Raji (cell line): ENCODE results near the gene DMRTC2.

Source experiments
- POLR2A ChIP-seq: IDR thresholded peaks from 2 replicates; pipeline ENCODE4 v1.6.1; 2011; ENCODE audit warnings: low read depth, low read length, control low read depth; ENCODE audit not compliant: insufficient read depth

The DMRTC2 gene

DNA sequence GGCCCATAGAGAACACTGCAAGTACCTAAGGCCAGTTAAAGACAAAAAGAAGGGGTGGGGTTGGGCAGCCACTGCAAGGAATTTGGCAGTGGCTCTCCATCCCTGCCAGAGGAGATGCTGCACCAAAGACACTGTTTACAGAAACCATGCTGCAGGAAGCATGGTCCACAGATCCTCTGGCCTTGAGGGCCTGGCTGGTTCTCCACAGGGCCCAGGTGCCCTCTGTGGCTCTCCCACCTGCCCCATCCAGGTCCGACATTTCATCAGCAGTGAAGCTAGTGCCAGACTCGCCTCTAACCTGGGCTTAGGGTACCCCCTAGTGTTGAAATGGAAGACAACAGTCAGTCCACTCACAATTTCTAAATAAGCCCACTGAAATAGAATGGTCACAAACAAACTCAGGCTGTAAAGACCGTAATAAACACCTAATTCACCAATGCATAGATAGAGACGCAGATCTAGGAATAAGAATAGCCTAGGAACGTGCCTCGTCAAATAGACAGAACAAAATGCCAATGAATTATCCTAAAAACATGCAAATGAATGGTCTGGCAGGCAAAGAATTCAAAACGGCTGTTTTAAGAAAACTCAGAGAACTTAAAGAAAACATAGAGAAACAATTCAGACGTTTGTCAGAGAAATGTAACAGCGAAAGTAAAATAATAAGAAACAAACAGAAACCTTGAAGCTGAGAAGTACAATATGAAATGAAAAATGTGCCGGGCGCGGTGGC is 23.7 kb upstream of the DMRTC2 start:
- no peak for TF ChIP-seq POLR2A

DNA sequence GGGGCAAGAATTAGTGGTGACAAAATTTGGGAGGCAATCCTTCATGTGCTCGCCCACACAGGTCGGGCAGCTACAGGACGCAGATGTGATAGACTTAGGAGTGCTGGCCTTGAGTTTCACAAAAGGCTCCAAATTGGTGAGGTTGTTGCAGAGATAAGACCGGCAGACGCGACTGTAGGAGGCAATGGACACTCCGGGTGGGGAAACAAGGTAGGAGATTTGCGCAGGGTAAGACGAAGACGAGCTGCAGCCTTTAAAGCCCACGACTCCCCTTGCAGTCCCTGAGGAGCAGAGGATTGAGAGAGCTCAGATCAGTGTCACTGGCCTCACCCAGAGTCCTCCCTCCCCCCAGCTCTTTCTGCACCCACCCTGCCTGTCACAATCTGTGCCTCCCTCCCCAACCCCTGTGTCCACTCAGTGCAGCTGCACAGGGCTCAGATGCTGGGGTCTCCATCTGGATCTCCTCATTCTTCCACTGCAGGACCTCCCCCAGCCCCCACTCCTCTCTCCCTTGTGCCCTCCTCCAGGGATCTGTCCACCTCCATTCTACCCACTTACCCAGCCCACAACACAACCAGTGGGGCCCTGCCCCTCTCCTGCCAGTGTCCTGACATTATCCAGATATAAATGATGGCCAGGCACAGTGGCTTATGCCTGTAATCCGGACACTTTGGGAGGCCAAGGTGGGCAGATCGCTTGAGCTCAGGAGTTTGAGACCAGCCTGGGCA is 6.7 kb upstream of the DMRTC2 start:
- TF ChIP-seq POLR2A: no peak

DNA sequence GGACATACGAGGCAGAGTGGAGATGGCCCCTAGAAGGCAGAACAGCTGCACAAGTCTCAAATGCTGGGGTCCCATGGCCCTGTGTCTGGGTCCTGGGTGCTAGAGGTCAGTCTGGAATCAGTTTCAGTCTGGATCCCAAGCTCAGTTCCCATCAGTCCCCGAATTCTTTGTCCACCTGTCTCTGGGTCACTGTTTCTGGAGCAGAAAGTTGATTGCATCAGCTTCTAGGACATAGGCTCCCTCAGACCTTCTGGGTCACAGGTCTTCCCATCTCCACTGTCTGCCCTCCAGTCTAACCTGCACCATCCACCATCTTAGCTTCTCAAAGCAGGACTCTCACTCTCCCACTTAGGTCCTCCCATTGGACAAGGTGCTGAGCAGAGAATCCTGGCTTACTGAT is 5.6 kb upstream of the DMRTC2 start:
- no peak for TF ChIP-seq POLR2A

DNA sequence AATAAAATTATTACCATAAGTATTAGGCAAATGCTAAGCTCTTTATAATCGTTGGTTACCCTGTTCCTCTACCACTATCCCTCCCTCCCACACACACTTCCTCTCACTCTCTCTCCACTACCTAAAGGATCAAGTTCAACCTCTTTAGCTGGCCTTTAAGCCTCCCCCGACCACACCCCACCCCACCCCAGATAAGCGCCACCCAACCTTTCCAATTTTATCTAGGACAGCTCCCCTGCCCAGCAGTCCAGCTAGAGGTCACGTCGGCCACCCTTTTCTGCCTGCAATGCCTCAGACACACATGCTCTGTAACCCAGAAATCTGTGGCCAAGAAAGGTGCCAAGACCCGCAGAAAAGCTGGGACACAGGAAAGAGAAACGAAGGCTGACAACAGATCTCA is 1.5 kb upstream of the DMRTC2 start:
- TF ChIP-seq POLR2A: no peak

DNA sequence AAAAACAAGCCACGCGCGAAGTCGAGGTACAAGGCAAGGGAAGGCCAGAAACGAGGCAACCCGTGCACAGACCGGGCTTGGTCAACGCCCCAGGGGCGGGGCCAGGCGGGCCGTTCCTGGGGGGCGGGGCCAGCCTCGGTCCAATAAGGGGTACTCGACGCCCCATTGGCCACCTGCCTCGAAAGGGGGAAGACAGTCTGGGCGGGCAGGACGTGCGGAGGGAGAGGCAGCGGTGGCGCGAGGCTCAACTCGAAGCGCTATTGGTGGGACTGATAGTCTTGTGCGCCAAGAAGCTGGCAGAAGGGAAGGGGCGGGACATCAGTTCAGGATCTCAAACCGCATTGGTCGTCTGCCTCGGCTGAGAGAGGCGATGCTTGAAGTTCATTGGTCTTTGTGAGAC is 241 bp upstream of the DMRTC2 start, which contains the start of gene LYPD4:
LYPD4 (minus strand) TSS at position 83 of the 400 bp plus-strand sequence. CDS start 5,398 bp downstream, outside the sequence.
- no peak for TF ChIP-seq POLR2A

DNA sequence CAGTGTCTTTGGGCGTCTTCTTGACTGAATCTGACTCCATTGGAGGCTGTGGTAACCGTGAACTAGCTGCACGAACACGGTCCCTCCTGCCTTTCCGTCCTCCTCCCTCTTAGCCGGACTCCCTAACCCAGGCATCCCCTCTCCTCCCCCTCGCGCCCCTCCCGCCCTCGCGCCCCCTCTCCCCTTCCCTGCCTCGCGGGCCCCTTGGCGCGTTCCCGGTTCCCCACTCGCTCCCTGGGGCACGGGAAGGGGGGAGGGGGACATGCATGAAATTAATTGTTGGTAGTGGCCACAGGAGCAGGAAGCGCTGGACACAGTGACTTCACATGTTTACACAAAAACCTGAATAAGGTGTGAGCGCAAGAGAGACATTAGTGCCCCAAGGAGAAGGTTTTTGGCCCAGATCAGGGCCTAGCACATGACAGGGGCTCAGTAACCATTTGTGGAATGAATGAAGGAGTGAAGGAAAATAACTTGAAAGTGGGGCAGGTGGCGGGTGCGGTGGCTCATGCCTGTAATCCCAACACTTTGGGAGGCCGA is 279 bp downstream of the DMRTC2 start:
- no peak for TF ChIP-seq POLR2A

DNA sequence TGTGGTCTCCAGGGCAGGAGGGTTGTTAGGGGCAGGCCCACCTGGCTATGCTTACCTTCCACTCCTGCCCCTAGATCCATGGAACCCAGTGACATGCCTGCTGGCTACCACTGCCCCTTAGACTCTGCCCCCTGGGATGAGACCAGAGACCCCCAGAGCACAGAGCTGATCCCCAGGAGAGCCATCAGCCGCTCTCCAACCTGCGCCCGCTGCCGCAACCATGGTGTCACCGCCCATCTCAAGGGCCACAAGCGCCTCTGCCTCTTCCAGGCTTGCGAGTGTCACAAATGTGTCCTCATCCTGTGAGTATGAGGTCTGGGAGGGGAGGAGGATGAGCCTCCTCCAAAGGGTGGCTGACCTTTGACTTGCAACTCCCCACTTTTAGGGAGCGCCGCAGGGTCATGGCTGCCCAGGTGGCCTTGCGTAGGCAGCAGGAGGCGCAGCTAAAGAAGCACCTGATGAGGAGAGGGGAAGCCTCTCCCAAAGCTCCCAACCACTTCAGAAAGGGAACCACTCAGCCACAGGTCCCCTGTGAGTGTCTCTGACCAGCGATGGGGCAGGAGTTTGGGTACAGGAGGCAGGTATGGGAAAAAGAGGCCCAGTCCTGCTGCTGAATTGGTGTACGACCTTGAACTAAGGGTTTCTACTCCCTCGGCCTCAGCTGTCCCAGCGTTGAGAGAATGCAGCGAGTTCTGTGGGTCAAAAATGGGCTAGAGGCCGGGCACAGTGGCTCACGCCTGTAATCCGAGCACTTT is 2.7 kb downstream of the DMRTC2 start:
- no peak for TF ChIP-seq POLR2A

DNA sequence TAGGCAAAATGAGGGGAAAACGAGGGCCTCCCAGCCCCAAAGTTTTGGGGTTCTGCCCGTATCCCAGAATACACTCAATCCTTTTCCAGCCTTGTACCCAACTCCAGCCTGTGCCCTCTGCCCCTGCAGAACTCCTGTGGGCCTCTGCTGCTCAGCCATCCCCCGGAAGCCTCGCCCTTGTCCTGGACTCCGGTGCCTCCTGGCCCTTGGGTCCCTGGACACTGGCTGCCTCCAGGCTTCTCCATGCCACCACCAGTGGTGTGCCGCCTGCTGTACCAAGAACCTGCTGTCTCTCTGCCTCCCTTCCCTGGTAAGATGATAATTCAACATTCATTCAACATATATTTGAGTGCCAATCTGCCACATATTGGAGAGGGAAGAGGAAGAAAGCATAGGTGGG is 3.8 kb downstream of the DMRTC2 start:
- TF ChIP-seq POLR2A: no peak

DNA sequence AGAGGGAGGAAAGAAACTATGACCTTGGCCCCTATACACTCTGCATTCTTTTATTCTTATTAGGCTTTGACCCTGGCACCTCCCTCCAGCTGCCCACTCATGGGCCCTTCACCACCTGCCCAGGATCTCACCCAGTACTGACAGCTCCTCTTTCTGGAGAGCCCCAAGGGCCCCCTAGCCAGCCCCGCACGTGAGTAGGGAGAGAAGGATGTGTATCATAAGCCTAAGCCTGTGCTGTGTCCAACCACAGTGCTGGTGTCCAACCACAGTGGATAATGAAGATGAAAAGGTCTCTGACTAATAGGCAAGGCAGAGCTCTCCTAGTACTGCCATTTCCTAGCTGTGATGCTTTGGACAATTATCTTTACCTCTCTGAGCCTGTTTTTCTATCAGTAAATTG is 4.2 kb downstream of the DMRTC2 start:
- TF ChIP-seq POLR2A: no peak

DNA sequence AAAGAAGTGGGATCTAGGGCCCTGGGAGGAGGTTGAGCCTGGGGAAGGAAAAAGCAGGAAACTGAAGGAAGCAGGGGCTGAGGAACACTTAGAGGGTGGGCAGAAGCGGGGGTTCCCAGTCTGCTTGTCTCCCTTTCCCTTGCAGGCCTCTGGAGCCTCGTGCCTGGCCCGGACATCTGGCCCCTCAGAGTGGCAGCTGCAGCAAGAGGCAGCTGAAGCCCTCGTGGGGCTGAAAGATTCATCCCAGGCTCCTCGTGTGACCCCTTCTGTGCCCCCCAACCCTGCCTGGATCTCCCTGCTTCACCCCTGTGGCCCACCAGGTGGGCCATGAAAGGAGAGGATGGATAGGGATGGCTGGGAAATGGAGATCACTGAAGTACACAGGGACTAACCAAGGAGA is 5.5 kb downstream of the DMRTC2 start:
- TF ChIP-seq POLR2A: no peak

DNA sequence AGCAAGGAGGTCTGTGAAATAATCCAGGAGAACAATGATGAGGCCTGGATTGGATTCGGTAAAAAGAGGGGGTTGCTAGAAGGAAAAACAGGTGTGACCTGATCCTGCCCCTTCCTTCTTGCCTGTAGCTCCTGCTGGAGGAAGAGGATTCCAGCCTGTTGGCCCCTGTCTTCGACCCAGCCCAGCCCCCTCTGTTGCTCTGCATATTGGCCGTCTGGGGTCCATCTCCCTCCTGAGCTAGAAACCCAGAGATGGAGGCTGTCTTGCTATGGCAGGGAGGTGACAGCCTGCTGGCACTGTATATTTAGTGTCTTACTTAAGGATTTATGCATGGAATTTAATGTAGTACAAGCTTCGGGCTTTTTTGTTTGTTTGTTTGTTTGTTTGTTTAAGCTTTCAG is 6.6 kb downstream of the DMRTC2 start:
- no peak for TF ChIP-seq POLR2A

DNA sequence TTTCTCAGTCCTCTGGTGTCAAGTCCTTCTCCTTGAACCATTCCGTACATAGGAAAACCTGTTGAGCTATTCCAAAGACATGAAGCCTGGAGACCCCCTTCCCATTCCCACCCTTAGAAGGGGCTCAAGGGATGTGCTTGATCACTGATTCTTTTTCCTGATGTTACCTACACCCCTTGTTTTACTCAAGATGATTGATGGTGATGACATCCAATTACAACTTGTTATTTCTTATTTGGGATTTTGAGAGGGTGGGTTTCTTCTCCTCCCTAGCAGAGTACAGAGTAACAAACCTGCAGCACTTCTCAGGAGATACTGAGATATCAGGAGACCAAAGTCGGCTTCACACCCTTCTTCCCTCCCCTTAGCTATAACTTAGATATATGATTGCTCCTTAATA is 8.5 kb downstream of the DMRTC2 start:
- TF ChIP-seq POLR2A: no peak

DNA sequence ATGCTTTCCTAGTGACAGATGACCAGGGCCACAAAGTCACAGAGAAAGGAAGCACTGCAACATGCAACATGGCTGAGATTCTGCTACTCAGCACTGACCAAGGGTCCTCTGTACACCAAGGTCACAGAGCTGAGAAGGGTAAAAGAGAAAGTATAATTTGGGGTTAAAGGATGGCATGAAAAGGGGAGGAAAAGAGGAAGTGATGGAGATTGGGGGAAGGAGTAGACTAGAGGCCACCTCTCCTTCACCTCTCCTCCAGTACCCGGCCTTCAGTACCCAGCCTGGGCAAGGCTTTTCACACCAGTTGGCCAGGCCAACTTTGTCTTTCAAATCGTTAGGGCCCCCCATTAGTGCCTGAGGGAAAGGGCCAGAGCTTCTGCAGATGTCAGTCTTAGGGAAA is 8.9 kb downstream of the DMRTC2 start:
- TF ChIP-seq POLR2A: no peak

DNA sequence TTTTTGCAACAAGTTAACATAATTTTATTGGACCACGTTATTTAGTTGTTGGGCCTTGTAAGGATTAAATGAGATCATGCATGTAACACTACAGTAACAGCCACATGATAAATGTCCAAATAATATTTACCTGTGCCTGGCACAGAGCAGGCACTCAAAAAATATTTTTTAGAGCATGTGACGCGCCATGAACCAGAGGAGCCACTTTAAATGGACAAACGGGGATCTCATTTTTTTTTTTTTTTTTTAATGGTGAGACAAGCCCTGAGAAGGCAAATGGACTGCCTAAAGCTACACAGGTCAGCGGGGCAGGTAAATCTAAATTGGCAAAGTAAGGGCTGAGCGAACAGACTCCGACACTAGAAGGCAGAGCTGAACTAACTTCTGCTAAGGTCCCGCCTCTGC is 14.4 kb downstream of the DMRTC2 start:
- peak; percentile 54; the same call in 1 of the 2 replicates for TF ChIP-seq POLR2A

DNA sequence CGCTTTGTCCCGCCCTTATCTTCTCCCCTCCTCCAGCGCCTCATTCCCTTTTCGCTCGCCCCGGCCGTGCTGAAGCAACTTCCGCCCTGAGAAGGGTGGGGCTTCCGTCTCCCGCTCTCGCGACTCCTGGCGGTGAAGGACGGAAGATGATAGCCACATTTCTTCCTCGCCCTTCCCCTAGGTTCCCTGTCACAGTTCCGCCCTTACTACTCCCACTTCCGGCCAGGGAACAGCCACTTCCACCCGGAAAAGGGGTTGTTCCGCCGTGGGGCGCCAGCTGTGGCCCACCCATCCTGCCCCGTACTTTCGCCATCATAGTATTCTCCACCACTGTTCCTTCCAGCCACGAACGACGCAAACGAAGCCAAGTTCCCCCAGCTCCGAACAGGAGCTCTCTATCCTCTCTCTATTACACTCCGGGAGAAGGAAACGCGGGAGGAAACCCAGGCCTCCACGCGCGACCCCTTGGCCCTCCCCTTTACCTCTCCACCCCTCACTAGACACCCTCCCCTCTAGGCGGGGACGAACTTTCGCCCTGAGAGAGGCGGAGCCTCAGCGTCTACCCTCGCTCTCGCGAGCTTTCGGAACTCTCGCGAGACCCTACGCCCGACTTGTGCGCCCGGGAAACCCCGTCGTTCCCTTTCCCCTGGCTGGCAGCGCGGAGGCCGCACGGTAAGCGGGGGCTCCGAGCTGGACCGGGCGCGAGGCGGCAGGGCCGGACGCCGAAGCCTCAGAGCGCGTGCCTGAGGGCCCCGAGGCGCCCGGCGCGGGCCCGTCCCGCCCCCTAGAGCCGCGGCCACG is 15.0 kb downstream of the DMRTC2 start, which contains the start of gene RPS19:
RPS19 (plus strand) TSS at position 638 of the 801 bp plus-strand sequence. CDS start 520 bp downstream, outside the sequence.
- peak; percentile 77 for TF ChIP-seq POLR2A
